Measurements from ENCODE around the gene ICA1L. TPM values are rescaled to one million over a fixed set of nuclear protein-coding genes. Genes with fewer than 3 reads are reported as not detected.

The ICA1L gene
- polyA plus RNA-seq, 1 of the 3 experiments (the other 2 are of a cell fraction), result 3.7 TPM

DNA sequence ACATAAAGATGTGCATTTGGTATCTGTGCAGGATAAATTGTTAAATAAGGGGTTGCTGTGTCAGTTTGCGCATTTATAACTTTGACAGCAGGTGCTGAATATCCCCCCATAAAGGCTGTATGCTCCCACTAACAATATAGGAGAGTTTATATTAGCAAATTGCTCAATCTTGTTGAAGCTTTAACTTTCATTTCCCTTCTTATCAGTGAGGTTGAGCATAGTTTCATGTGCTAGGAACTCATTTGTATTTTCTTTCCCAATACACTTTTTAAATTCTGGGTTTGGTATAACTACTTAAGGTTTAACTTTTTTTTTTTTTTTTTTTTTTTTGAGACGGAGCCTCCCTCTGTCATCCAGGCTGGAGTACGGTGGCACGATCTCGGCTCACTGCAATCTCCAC, 147.8 kb downstream of the ICA1L start (continued):
- TF ChIP-seq, protein P1, sequence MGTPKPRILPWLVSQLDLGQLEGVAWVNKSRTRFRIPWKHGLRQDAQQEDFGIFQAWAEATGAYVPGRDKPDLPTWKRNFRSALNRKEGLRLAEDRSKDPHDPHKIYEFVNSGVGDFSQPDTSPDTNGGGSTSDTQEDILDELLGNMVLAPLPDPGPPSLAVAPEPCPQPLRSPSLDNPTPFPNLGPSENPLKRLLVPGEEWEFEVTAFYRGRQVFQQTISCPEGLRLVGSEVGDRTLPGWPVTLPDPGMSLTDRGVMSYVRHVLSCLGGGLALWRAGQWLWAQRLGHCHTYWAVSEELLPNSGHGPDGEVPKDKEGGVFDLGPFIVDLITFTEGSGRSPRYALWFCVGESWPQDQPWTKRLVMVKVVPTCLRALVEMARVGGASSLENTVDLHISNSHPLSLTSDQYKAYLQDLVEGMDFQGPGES (IDR thresholded peaks at IDR 0.05; ENCODE audit: low read depth, low read length), result no peak
- TF ChIP-seq POLR2AphosphoS5 (IDR thresholded peaks at IDR 0.05; ENCODE audit: low read depth, low read length), result no peak
- no peak for TF ChIP-seq FOXM1 (IDR thresholded peaks at IDR 0.05; ENCODE audit: low read depth)
- TF ChIP-seq TEAD4 (IDR thresholded peaks at IDR 0.05; ENCODE audit: borderline replicate concordance, insufficient read depth), result no peak
- TF ChIP-seq, protein P2, sequence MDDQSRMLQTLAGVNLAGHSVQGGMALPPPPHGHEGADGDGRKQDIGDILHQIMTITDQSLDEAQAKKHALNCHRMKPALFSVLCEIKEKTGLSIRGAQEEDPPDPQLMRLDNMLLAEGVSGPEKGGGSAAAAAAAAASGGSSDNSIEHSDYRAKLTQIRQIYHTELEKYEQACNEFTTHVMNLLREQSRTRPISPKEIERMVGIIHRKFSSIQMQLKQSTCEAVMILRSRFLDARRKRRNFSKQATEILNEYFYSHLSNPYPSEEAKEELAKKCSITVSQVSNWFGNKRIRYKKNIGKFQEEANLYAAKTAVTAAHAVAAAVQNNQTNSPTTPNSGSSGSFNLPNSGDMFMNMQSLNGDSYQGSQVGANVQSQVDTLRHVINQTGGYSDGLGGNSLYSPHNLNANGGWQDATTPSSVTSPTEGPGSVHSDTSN (IDR thresholded peaks at IDR 0.05), result no peak

Other genes starting within 250 kb of the ICA1L start
- gene FAM117B, start 236.8 kb downstream of the ICA1L start, polyA plus RNA-seq (2012; rRNA removed), result 0.90 and 1.0 TPM in 2 replicates
- 21.2 and 41.0 TPM in 2 replicates for gene WDR12, start 39.9 kb upstream of the ICA1L start, polyA plus RNA-seq (2012; rRNA removed)
- 4.6 and 8.3 TPM in 2 replicates for gene CARF, start 40.5 kb upstream of the ICA1L start, polyA plus RNA-seq (2012; rRNA removed)
- 3.3 and 6.2 TPM in 2 replicates for gene NBEAL1, start 143.1 kb upstream of the ICA1L start, polyA plus RNA-seq (2012; rRNA removed)